K562 (cell line): ENCODE data around the gene RPRML. TPM values are rescaled to one million over a fixed set of nuclear protein-coding genes. Genes with fewer than 3 reads are reported as not detected.

Experiments
- CEBPG ChIP-seq, 3 experiments: fragments of 200-800 bp in 1 of 3; sonication (Bioruptor generic) in 1 of 3; sonication (generic) in 1 of 3; formaldehyde crosslinking in 1 of 3; IDR thresholded peaks in 2 of 3; conservative IDR thresholded peaks in 1 of 3; 2 replicates each; pipeline versions ENCODE4 v1.6.1 to v1.8.0; 2016 to 2022; ENCODE audit warnings: missing compliant biosample characterization in 2 of 3, missing genetic modification characterization in 2 of 3, mild to moderate bottlenecking in 1 of 3, missing genetic modification reagents in 1 of 3
- COPS2 ChIP-seq: fragments of 450-650 bp; conservative IDR thresholded peaks from 2 replicates; pipeline ENCODE4 v1.6.1; 2016; ENCODE audit warnings: mild to moderate bottlenecking, moderate library complexity
- FOXJ2 ChIP-seq: fragments of 200-800 bp; sonication (Bioruptor generic); IDR thresholded peaks from 2 replicates; pipeline ENCODE4 v1.6.1; 2016; ENCODE audit warnings: missing genetic modification characterization, missing compliant biosample characterization
- LARP7 ChIP-seq: fragments of 450-650 bp; IDR thresholded peaks from 2 replicates; pipeline ENCODE4 v1.6.1; 2016
- MYNN ChIP-seq, 2 experiments: sonication (generic); formaldehyde crosslinking in 1 of 2; IDR thresholded peaks; 2 replicates each; pipeline versions ENCODE4 v1.5.0 to v1.6.1; 2016 to 2020; ENCODE audit warnings: antibody characterized with exemption in 1 of 2, missing genetic modification reagents in 1 of 2
- NKRF ChIP-seq: fragments of 450-650 bp; IDR thresholded peaks from 2 replicates; pipeline ENCODE4 v1.6.1; 2016; ENCODE audit warnings: borderline replicate concordance
- POLR2AphosphoS2 ChIP-seq: IDR thresholded peaks from 2 replicates; pipeline ENCODE4 v1.6.1; 2012; ENCODE audit warnings: low read length, improper control_type of control experiment
- SP1 ChIP-seq: sonication (generic); formaldehyde crosslinking; IDR thresholded peaks from 2 replicates; pipeline ENCODE4 v1.8.1; 2022; ENCODE audit warnings: mild to moderate bottlenecking, missing genetic modification reagents
- STAG1 ChIP-seq: sonication (generic); formaldehyde crosslinking; IDR thresholded peaks from 2 replicates; pipeline ENCODE4 v1.5.0; 2020; ENCODE audit warnings: missing genetic modification reagents, borderline replicate concordance
- SUPT5H ChIP-seq: fragments of 450-650 bp; IDR thresholded peaks from 2 replicates; pipeline ENCODE4 v1.6.1; 2016
- ZNF609 ChIP-seq: sonication (generic); formaldehyde crosslinking; IDR thresholded peaks from 2 replicates; pipeline ENCODE4 v1.8.1; 2023; ENCODE audit warnings: missing genetic modification reagents, mild to moderate bottlenecking, borderline replicate concordance
- polyA plus RNA-seq, 8 experiments: library from polyadenylated mRNA; depleted of rRNA in 4 of 8; stranded (reverse) in 5 of 8; unstranded in 3 of 8; fragments of >200 nt; fragmentation: Nextera tagmentation in 2 of 8; fragmentation: Illumina TruSeq in 1 of 8; extraction: Ambion mirVana in 2 of 8; extraction: Trizol in 1 of 8; gene quantifications; 2 replicates each; pipeline versions ENCODE4 v1.2.1 to v1.2.3, GENCODE V29; 2011 to 2014; ENCODE audit warnings: inconsistent platforms in 1 of 8, missing spikeins in 1 of 8
- total RNA-seq, 7 experiments: library from RNA; depleted of rRNA in 6 of 7; stranded (reverse); fragments of >200 nt in 6 of 7; fragmentation: Illumina TruSeq in 2 of 7; extraction: Trizol in 2 of 7; gene quantifications; 2 replicates each; pipeline versions ENCODE4 v1.2.1 to v1.2.3, GENCODE V29; 2011 to 2021; ENCODE audit warnings: low replicate concordance in 1 of 7
- TF ChIP-seq, protein P1 (sequence below): fragments of 250-450 bp; sonication (Bioruptor Pico); IDR thresholded peaks from 2 replicates; pipeline ENCODE4 v1.5.0; 2020; ENCODE audit warnings: mild to moderate bottlenecking
- TF ChIP-seq, protein P2 (sequence below): fragments of 450-650 bp; IDR thresholded peaks from 2 replicates; pipeline ENCODE4 v1.6.1; 2016
- TF ChIP-seq, protein P3 (sequence below): fragments of 200-800 bp; sonication (Bioruptor generic); IDR thresholded peaks from 2 replicates; pipeline ENCODE4 v1.6.1; 2017; ENCODE audit warnings: missing genetic modification characterization, missing compliant biosample characterization

Gene RPRML
- total and polyA plus RNA-seq, 9 of the 15 experiments (the other 6 are each of a cell fraction or from before 2014, with no cell fraction given) = not detected

- TF ChIP-seq, protein P1, sequence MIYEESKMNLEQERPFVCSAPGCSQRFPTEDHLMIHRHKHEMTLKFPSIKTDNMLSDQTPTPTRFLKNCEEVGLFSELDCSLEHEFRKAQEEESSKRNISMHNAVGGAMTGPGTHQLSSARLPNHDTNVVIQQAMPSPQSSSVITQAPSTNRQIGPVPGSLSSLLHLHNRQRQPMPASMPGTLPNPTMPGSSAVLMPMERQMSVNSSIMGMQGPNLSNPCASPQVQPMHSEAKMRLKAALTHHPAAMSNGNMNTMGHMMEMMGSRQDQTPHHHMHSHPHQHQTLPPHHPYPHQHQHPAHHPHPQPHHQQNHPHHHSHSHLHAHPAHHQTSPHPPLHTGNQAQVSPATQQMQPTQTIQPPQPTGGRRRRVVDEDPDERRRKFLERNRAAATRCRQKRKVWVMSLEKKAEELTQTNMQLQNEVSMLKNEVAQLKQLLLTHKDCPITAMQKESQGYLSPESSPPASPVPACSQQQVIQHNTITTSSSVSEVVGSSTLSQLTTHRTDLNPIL = no peak
- TF ChIP-seq POLR2AphosphoS2 = 0 out of 2 replicates have a peak, but pooled peaks have one; percentile 49
- TF ChIP-seq CEBPG (CRISPR knock-in tag; IDR thresholded peaks at IDR 0.05) = 0 out of 2 replicates have a peak, but pooled peaks have one; percentile 46
- TF ChIP-seq CEBPG (tag; conservative IDR thresholded peaks at IDR 0.05 in 1 of 2, IDR thresholded peaks at IDR 0.05 in 1 of 2) = peak in 1 of 2 experiments; percentile 44; a peak in 1 of 4 replicates
- TF ChIP-seq FOXJ2 = no peak
- TF ChIP-seq MYNN (IDR thresholded peaks at IDR 0.05) = peak; percentile 70
- no peak for TF ChIP-seq MYNN (CRISPR knock-in tag; IDR thresholded peaks at IDR 0.05)
- TF ChIP-seq ZNF609 (CRISPR knock-in tag) = peak; percentile 38; the same call in 1 of the 2 replicates
- TF ChIP-seq SUPT5H = peak; percentile 3; the same call in 1 of the 2 replicates
- TF ChIP-seq SP1 (CRISPR knock-in tag) = peak; percentile 21; the same call in 1 of the 2 replicates
- TF ChIP-seq, protein P2, sequence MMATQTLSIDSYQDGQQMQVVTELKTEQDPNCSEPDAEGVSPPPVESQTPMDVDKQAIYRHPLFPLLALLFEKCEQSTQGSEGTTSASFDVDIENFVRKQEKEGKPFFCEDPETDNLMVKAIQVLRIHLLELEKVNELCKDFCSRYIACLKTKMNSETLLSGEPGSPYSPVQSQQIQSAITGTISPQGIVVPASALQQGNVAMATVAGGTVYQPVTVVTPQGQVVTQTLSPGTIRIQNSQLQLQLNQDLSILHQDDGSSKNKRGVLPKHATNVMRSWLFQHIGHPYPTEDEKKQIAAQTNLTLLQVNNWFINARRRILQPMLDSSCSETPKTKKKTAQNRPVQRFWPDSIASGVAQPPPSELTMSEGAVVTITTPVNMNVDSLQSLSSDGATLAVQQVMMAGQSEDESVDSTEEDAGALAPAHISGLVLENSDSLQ = no peak
- TF ChIP-seq LARP7 = no peak
- peak; percentile 79; the same call in 1 of the 2 replicates for TF ChIP-seq STAG1
- TF ChIP-seq, protein P3, sequence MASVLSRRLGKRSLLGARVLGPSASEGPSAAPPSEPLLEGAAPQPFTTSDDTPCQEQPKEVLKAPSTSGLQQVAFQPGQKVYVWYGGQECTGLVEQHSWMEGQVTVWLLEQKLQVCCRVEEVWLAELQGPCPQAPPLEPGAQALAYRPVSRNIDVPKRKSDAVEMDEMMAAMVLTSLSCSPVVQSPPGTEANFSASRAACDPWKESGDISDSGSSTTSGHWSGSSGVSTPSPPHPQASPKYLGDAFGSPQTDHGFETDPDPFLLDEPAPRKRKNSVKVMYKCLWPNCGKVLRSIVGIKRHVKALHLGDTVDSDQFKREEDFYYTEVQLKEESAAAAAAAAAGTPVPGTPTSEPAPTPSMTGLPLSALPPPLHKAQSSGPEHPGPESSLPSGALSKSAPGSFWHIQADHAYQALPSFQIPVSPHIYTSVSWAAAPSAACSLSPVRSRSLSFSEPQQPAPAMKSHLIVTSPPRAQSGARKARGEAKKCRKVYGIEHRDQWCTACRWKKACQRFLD (CRISPR knock-in tag) = no peak
- no peak for TF ChIP-seq NKRF
- TF ChIP-seq COPS2 = no peak
Measured at GRCh38 chr17:46942441-46943217, 36.4 kb downstream of the RPRML start (continued).
